Neural cell (in vitro differentiated cells): ENCODE measurements around the gene NET1. TPM values are rescaled to one million over a fixed set of nuclear protein-coding genes. Genes with fewer than 3 reads are reported as not detected.

Experiments used
- H2AFZ ChIP-seq: fragments of 200-600, 300-800 bp; sonication (generic), shearing (Covaris generic); 2 replicates; pipeline ENCODE4 v1.6.0; 2014; ENCODE audit warnings: low read depth, mild to moderate bottlenecking, antibody characterized with exemption, low read length, moderate library complexity
- H3F3A ChIP-seq: fragments of 200-600 bp; shearing (Covaris generic); 2 replicates; pipeline ENCODE4 v1.6.1; 2016; ENCODE audit warnings: mild to moderate bottlenecking, moderate library complexity, mixed read lengths, antibody characterized with exemption, low read length; ENCODE audit not compliant: insufficient read depth, poor library complexity, severe bottlenecking
- H3K27ac ChIP-seq: fragments of 200-600, 300-800 bp; sonication (generic), shearing (Covaris generic); 2 replicates; pipeline ENCODE4 v1.5.1; 2014; ENCODE audit warnings: mild to moderate bottlenecking, low read length, moderate library complexity
- H3K27me3 ChIP-seq: fragments of 300-800, 200-600 bp; sonication (generic), shearing (Covaris generic); 2 replicates; pipeline ENCODE4 v1.6.0; 2014; ENCODE audit warnings: mild to moderate bottlenecking, low read depth, low read length, moderate library complexity; ENCODE audit not compliant: insufficient read depth
- H3K36me3 ChIP-seq: fragments of 300-800, 200-600 bp; sonication (generic), shearing (Covaris generic); 2 replicates; pipeline ENCODE4 v1.5.1; 2014; ENCODE audit warnings: mild to moderate bottlenecking, antibody characterized with exemption, low read length, moderate library complexity; ENCODE audit not compliant: insufficient read depth
- H3K4me2 ChIP-seq: fragments of 300-800, 200-600 bp; sonication (generic), shearing (Covaris generic); 2 replicates; pipeline ENCODE4 v1.6.0; 2014; ENCODE audit warnings: mild to moderate bottlenecking, low read length
- H3K4me3 ChIP-seq: fragments of 300-800, 200-600 bp; sonication (generic), shearing (Covaris generic); 2 replicates; pipeline ENCODE4 v1.5.1; 2014; ENCODE audit warnings: mild to moderate bottlenecking, low read length, moderate library complexity
- H3K79me2 ChIP-seq: fragments of 200-600 bp; shearing (Covaris generic); replicated peaks from 2 replicates; pipeline ENCODE4 v1.6.0; 2014; ENCODE audit warnings: mild to moderate bottlenecking, low read length, moderate library complexity; ENCODE audit not compliant: insufficient read depth
- H3K9ac ChIP-seq: fragments of 300-800, 200-600 bp; sonication (generic), shearing (Covaris generic); 2 replicates; pipeline ENCODE4 v1.6.1; 2016; ENCODE audit warnings: mild to moderate bottlenecking, low read length, mixed read lengths
- H3K9me2 ChIP-seq: fragments of 200-600 bp; shearing (Covaris generic); 2 replicates; pipeline ENCODE4 v1.6.1; 2016; ENCODE audit warnings: mild to moderate bottlenecking, low read length, mixed read lengths; ENCODE audit not compliant: insufficient read depth
- H3K9me3 ChIP-seq: fragments of 200-600, 300-800 bp; sonication (generic), shearing (Covaris generic); 2 replicates; pipeline ENCODE4 v1.6.1; 2016; ENCODE audit warnings: mild to moderate bottlenecking, mixed run types, low read length, moderate library complexity, mixed read lengths
- H4K20me1 ChIP-seq: fragments of 200-600 bp; shearing (Covaris generic); 2 replicates; pipeline ENCODE4 v1.6.1; 2016; ENCODE audit warnings: mild to moderate bottlenecking, mixed run types; ENCODE audit not compliant: insufficient read depth
- CTCF ChIP-seq: fragments of 450-650 bp; IDR thresholded peaks from 2 replicates; pipeline ENCODE4 v1.5.1; 2014; ENCODE audit warnings: antibody characterized with exemption, mild to moderate bottlenecking, moderate library complexity; ENCODE audit not compliant: poor library complexity, severe bottlenecking
- EP300 ChIP-seq: fragments of 450-650 bp; conservative IDR thresholded peaks from 2 replicates; pipeline ENCODE4 v1.6.1; 2014; ENCODE audit warnings: antibody characterized with exemption, mild to moderate bottlenecking, moderate library complexity; ENCODE audit not compliant: poor library complexity, severe bottlenecking
- EZH2 ChIP-seq: fragments of 200-600, 300-800 bp; shearing (Covaris generic), sonication (generic); IDR thresholded peaks from 2 replicates; pipeline ENCODE4 v1.6.1; 2014; ENCODE audit warnings: antibody characterized with exemption, low read length, borderline replicate concordance, mild to moderate bottlenecking; ENCODE audit not compliant: insufficient read depth, poor library complexity, severe bottlenecking
- MXI1 ChIP-seq: fragments of 450-650 bp; conservative IDR thresholded peaks from 2 replicates; pipeline ENCODE4 v1.6.1; 2014; ENCODE audit warnings: antibody characterized with exemption, mild to moderate bottlenecking; ENCODE audit not compliant: poor library complexity, severe bottlenecking
- POLR2AphosphoS5 ChIP-seq: IDR thresholded peaks from 2 replicates; pipeline ENCODE4 v1.6.1; 2012
- RAD21 ChIP-seq: fragments of 450-650 bp; conservative IDR thresholded peaks from 2 replicates; pipeline ENCODE4 v1.6.1; 2014; ENCODE audit warnings: antibody characterized with exemption, mild to moderate bottlenecking, moderate library complexity
- REST ChIP-seq: IDR thresholded peaks from 2 replicates; pipeline ENCODE4 v1.6.1; 2012; ENCODE audit warnings: borderline replicate concordance
- SMC3 ChIP-seq: fragments of 450-650 bp; conservative IDR thresholded peaks from 2 replicates; pipeline ENCODE4 v1.6.1; 2014; ENCODE audit warnings: antibody characterized with exemption, mild to moderate bottlenecking, moderate library complexity; ENCODE audit not compliant: poor library complexity
- TAF1 ChIP-seq: IDR thresholded peaks from 2 replicates; pipeline ENCODE4 v1.6.1; 2012; ENCODE audit warnings: low read depth
- polyA plus RNA-seq: library from polyadenylated mRNA; depleted of rRNA; stranded (reverse); fragments of >200 nt; gene quantifications from 2 replicates; pipeline ENCODE4 v1.2.3, GENCODE V29; 2014

NET1 gene
- polyA plus RNA-seq, 1 donor from 2014 or later: 8.0 TPM

DNA sequence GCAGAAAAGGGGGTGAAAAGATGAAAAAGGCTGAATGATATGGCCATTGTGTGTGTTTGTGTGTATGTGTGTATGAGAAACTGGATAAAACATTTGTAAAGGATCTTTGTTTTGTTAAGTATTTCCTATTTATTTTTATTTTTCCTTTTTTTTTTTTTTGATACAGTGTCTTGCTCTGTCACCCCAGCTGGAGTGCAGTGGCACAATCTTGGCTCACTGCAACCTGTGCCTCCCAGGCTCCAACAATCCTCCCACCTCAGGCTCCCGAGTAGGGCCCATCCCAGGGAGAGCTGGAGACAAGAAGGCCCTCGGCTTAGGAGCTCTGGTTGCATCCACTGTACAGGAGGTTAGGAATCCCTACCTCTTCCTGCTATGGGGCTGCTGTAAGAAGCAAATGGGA lies 93.9 kb downstream of the NET1 start:
- no peak overlapping the region for H3K4me3 ChIP-seq
- no peaks in the 10 kb centered on the region for H3K9me3 ChIP-seq
- no peaks in the 10 kb centered on the region for H3K27me3 ChIP-seq
- H3K9me2 ChIP-seq: no peaks in the 10 kb centered on the region
- H2AFZ ChIP-seq: no peak overlapping the region
- H3K79me2 ChIP-seq: no peaks in the 10 kb centered on the region
- H3F3A ChIP-seq: no peaks in the 10 kb centered on the region
- H3K4me2 ChIP-seq: no peak overlapping the region
- no peak overlapping the region for H3K9ac ChIP-seq
- H4K20me1 ChIP-seq: no peaks in the 10 kb centered on the region
- no peaks in the 10 kb centered on the region for H3K36me3 ChIP-seq
- H3K27ac ChIP-seq: no peak overlapping the region
- TF ChIP-seq MXI1: no peak
- no peak for TF ChIP-seq RAD21
- TF ChIP-seq EZH2: no peak
- no peak for TF ChIP-seq EP300
- no peak for TF ChIP-seq SMC3
- no peak for TF ChIP-seq TAF1
- no peak for TF ChIP-seq POLR2AphosphoS5
- no peak for TF ChIP-seq CTCF

DNA sequence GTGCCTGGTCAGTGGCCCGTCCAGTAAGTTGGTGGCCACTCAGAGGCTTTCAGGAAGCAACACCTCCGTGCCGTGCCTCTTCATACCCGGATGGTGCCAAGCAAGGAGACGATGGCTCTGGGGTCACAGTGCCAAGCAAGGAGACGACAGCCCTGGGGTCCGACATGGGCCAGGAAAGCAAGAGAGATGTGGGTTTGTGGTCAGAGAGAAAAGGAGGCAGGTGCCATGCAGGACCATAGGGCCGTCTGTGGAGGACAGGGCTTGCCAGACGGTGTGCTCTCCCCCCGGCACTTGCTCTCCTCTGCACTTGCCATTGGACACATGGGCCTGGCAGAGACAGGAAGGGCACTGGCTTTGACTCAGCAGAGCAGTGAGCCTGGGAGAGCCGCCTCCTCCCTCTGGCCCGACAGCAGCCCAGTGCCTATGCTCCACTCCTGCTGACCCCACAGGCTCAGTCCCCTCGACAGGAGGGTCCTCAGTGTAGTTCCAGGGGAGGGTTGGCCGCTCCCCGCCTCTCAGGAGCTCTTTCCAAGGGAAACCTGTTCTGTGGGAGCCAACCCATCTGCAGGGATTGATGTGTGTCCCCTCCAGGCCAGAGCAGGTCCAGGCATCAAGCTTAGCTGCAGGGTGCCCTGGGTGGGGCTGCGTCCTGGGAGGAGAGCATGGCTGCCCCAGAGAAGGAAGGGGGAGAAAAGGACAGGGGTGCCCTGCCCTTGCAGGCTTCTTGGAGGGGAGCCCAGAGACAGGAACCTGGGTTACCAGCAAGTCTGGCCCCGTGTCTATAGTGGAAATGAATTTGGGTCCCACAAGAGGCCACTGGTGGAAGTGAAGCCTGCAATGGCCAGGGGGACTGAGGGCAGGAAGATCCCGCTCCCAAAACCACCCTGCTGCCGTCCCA lies 94.6 kb downstream of the NET1 start:
- Histone ChIP-seq H3K4me3 (no peak overlapping the region), H3K27ac (no peak overlapping the region), H3K79me2 (no peaks in the 10 kb centered on the region), H3K27me3 (no peaks in the 10 kb centered on the region), H3K9ac (no peak overlapping the region), H3K4me2 (no peak overlapping the region), H3K9me3 (no peaks in the 10 kb centered on the region), H2AFZ (no peak overlapping the region), H3K36me3 (no peaks in the 10 kb centered on the region), H3F3A (no peaks in the 10 kb centered on the region), H3K9me2 (no peaks in the 10 kb centered on the region), H4K20me1 (no peaks in the 10 kb centered on the region)
- TF ChIP-seq CTCF (no peak), MXI1 (no peak), REST (no peak), EP300 (no peak), TAF1 (no peak), SMC3 (no peak), POLR2AphosphoS5 (no peak), RAD21 (no peak), EZH2 (no peak)
